HG03460 (cell line): Measurements from ENCODE around the gene MFF.
"Not testable (repeated sequence)": the region's sequence is repeated elsewhere in the genome, so short reads cannot be mapped to it uniquely, and the experiment has no call there.

Source experiments
- ATAC-seq: cut with Tn5 transposase; IDR thresholded peaks from one replicate; pipeline ENCODE4 v1.9.1; 2021; ENCODE audit not compliant: unreplicated experiment

The MFF gene

GRCh38 chr2:227376656-227377396 is 51.8 kb downstream of the MFF start:
- ATAC-seq = no peak

- ATAC-seq = no peak
Measured at GRCh38 chr2:227377467-227378351, 52.7 kb downstream of the MFF start.

- no peak for ATAC-seq
Measured at GRCh38 chr2:227378371-227378782, 53.3 kb downstream of the MFF start.

- ATAC-seq = no peak
Measured at GRCh38 chr2:227379095-227379494, 54.0 kb downstream of the MFF start, which contains the start of gene TM4SF20. TSS of gene TM4SF20 (minus strand) at chr2:227379306. CDS start at chr2:227379268, 38 bp downstream.

- ATAC-seq = not testable (repeated sequence)
Measured at GRCh38 chr2:227382241-227382835, 57.3 kb downstream of the MFF start.

GRCh38 chr2:227383686-227384085 is 58.6 kb downstream of the MFF start:
- ATAC-seq = no peak

- ATAC-seq = no peak
Measured at GRCh38 chr2:227386630-227387029, 61.6 kb downstream of the MFF start.

- not testable (repeated sequence) for ATAC-seq
Measured at GRCh38 chr2:227387583-227387982, 62.5 kb downstream of the MFF start, which contains the start of gene SCYGR1. TSS of gene SCYGR1 (minus strand) at chr2:227387949. CDS start at chr2:227387949, 0 bp downstream.

- ATAC-seq = no peak
Measured at GRCh38 chr2:227388537-227389011, 63.5 kb downstream of the MFF start.

- ATAC-seq = no peak
Measured at GRCh38 chr2:227389231-227389630, 64.2 kb downstream of the MFF start.

GRCh38 chr2:227389661-227390060 is 64.6 kb downstream of the MFF start:
- ATAC-seq = no peak

- no peak for ATAC-seq
Measured at GRCh38 chr2:227390468-227391256, 65.6 kb downstream of the MFF start.

GRCh38 chr2:227394401-227394800 is 69.3 kb downstream of the MFF start:
- no peak for ATAC-seq

GRCh38 chr2:227395556-227395955 is 70.5 kb downstream of the MFF start:
- no peak for ATAC-seq

- ATAC-seq = no peak
Measured at GRCh38 chr2:227397562-227397961, 72.5 kb downstream of the MFF start.

GRCh38 chr2:227398684-227399670 is 73.9 kb downstream of the MFF start:
- ATAC-seq = no peak

- no peak for ATAC-seq
Measured at GRCh38 chr2:227401550-227401949, 76.5 kb downstream of the MFF start.

- ATAC-seq = no peak
Measured at GRCh38 chr2:227402321-227402720, 77.3 kb downstream of the MFF start.

- no peak for ATAC-seq
Measured at GRCh38 chr2:227402959-227403358, 77.9 kb downstream of the MFF start.
